COLO668 (cell line): ENCODE measurements around the gene PWWP2A.
A peak's percentile ranks its signal among the peaks of the same experiment; 100 is the strongest.
"Not testable (repeated sequence)": the region's sequence is repeated elsewhere in the genome, so short reads cannot be mapped to it uniquely, and the experiment has no call there.

Source experiments
- DNase-seq: peaks from one replicate; lab custom pipeline; 2025; ENCODE audit not compliant: unreplicated experiment; lab: John Stamatoyannopoulos, UW

The PWWP2A gene, protein sequence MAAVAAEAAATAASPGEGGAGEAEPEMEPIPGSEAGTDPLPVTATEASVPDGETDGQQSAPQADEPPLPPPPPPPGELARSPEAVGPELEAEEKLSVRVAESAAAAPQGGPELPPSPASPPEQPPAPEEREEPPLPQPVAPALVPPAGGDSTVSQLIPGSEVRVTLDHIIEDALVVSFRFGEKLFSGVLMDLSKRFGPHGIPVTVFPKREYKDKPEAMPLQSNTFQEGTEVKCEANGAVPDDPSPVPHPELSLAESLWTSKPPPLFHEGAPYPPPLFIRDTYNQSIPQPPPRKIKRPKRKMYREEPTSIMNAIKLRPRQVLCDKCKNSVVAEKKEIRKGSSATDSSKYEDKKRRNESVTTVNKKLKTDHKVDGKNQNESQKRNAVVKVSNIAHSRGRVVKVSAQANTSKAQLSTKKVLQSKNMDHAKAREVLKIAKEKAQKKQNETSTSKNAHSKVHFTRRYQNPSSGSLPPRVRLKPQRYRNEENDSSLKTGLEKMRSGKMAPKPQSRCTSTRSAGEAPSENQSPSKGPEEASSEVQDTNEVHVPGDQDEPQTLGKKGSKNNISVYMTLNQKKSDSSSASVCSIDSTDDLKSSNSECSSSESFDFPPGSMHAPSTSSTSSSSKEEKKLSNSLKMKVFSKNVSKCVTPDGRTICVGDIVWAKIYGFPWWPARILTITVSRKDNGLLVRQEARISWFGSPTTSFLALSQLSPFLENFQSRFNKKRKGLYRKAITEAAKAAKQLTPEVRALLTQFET

DNA sequence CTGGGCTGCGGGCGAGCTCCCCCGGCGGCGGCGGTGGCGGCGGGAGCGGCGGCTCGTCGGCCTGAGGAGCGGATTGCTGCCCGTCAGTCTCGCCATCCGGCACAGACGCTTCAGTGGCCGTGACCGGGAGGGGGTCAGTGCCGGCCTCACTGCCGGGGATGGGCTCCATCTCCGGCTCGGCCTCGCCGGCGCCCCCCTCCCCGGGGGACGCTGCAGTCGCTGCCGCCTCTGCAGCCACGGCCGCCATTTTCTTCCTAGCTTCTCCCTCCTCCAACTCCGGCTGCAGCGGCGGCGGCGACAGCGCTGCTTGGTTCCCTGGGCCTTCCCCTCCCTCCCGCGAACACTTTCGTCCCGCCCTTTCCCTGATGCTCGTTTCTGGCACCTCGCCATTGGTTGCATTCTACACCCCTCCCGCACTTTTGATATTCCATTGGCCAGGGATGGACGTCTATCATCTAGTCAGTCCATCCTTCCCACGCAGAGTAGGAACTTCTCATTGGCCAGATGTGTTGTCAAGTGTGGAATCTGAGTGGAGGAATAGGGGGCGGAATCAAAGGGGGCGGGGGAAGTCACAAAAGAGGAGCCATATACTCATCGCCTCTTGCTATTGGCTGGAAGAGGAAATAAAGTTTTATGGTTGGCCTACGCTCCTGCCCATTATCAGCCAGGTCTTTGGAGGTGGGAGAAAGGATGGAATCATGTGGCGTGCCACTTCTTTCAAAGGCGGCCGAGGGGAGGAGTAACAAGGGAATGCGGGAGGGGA, at the start of gene PWWP2A:
Gene PWWP2A (minus strand): TSS at position 309 of the 763 bp plus-strand sequence. CDS start 62 bp downstream, at position 247.
- peak; percentile 94 for DNase-seq

- no peak for DNase-seq
Observed at GRCh38 chr5:160167624-160168165, 48.4 kb upstream of the PWWP2A start.

DNA sequence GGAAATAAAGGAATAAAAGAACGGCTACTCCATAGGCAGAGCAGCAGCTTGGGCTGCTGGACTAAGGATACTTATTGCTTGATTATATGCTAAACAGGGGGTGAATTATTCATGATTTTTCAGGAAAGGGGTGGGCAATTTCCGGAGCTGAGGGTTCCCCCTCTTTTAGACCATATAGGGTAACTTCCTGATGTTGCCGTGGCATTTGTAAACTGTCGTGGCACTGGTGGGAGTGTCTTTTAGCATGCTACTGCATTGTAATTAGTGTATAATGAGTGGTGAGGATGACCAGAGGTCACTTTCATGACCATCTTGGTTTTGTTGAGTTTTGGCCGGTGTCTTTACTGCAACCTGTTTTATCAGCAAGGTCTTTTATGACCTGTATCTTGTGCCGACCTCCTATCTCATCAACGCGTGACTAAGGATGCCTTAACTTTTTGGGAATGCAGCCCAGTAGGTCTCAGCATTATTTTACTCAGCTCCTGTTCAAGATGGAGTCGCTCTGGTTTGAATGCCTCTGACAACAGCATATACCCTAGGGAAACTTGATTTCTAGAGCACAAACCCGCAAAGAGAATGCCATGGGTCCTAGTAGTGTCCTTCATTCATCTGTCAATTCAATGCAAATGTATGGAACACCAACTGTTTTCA, 47.8 kb upstream of the PWWP2A start:
- no peak for DNase-seq

DNA sequence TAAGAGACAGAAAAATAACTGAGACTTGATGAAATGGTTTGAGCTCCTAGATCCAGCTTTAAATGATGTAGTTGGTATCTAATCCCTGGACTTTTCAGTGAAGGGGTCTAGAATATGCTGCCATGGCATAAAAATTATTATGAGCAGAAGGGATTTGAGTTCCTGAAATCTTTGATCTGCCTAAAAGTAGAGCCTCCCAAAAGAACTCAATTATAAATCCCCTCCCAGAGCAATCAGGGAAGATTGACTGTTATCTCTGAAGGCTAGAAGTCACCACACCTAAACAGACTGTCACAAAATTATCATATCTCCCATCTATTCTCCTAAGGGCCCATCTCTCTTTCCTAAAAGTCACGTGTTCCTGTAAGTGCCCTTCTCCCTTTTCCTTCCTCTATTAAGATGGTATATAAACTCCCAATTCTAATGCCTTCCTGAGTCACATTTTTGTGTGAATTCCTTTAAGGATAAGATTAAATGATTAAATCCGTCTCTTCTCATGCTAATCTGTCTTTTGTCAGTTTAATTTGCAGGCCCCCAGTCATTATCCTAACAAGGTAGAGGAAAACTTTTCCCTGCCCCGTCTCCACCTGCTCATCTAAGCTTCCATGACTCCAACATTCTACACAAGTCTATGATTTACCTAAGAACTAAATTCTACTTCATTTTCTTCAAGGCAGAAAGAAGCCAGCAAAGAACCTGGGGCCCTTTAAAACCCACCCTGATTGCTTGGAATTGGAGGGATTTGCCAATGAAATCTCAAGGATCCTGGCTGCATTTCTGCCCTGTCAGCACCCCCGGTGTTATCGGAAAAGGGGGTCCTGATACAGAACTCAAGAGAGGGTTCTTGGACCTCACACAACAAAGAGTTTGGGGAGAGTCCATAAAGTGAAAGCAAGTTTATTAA, 47.1 kb upstream of the PWWP2A start:
- no peak for DNase-seq

DNA sequence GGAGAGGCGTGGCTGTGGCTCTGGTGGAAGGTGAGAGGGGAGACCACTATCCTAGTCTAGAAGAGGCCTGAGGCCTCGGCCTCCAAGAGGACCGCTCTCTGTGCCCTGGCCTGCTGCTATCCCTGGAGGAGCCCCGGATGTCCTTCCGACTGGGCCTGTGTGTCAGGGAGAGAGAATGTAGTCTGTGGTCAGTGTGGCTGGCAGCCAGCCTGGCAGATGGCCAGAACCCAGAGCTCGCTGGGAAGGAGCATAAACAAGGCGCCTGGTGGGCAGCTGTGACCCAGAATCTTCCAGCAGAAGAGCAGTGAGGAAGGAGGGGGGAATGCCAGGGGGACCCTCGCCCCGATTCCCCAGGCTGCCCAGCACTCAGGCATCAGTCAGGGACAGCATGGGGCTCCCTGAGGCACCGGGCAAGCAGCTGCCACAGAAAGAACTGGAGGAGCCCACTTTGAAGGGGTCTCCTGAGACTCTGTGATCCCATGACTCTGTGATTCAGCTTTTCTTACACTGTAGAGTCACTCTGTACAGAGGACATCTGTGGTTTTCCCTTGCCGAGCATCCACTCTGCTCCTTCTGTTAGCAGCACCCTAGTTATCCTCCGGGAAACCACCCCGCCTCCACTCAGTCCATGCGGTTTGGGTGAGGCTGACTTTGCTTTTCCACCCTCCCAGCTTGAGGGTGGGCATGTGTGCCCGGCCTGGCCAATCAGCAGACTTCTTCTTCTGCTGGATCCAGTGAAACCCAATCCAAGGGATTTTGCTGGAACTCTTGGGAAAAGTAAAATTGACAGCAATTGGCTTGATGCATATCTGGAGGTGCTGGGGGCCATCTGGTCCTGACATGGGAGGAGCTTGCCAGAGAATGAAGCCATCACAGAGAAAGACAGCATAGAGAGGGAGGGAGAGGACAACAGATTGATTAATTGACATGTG, 46.2 kb upstream of the PWWP2A start:
- DNase-seq: peak; percentile 77

- no peak for DNase-seq
Observed at GRCh38 chr5:160162910-160163309, 43.7 kb upstream of the PWWP2A start.

- no peak for DNase-seq
Observed at GRCh38 chr5:160161626-160162025, 42.4 kb upstream of the PWWP2A start.

GRCh38 chr5:160160875-160161274, 41.6 kb upstream of the PWWP2A start:
- DNase-seq: not testable (repeated sequence)

DNA sequence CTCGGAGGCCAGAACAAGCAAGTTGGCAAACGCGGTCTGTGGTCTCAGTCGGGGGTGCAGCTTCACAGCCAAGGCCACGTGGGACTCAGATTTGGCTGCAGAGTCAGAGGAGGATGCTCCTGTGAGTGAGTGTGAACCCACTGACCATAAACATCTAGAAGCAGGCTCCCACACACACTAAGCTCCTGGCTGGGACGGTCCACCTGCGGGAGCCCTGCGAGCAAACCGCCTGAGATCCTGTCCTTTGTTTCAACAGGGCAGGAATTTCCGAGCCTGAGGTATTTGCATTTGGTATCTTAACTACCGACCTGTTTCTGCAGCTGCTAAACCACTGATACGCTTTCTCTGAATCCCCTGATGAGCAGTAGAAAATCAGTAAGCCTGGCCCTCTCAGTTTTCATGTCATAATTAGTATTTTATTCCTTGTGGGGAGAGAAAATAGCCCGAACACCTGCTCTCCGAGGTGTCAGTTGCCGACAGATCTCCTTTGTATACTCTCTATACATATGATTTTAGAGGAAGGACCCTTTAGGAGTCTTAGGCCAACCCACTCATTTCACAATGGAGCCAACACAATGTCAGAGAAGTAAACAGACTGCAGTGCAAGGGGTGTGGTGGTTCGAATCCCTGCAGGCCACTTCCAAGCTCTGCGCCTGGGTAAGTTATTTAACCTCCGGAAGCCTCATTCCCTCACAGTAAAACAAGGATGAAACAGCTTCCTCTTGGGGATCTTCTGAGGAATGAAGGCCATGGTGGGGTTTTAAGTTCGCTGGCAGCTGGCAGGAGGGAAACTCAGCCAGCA, 40.9 kb upstream of the PWWP2A start:
- peak; percentile 67 for DNase-seq

DNA sequence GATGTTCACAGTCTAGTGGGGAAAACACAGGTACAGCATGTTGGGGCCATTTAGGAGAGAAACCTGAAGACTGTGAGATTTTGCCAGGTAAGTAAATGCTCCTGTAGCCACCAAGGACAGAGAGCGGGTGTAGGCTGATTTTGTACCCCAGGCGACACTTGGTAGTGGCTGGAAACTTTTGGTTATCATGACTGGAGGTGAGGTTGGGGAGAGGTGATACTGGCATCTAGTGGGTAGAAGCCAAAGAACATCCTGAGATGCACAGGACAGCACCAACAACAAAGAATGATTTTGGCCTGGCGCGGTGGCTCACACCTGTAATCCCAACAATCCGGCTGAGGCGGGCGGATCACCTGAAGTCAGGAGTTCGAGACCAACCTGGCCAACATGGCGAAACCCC, 38.8 kb upstream of the PWWP2A start:
- no peak for DNase-seq

- no peak for DNase-seq
Observed at GRCh38 chr5:160155017-160155750, 35.9 kb upstream of the PWWP2A start.

- DNase-seq: no peak
Observed at GRCh38 chr5:160152901-160153300, 33.7 kb upstream of the PWWP2A start.

- no peak for DNase-seq
Observed at GRCh38 chr5:160152287-160152686, 33.0 kb upstream of the PWWP2A start.

DNA sequence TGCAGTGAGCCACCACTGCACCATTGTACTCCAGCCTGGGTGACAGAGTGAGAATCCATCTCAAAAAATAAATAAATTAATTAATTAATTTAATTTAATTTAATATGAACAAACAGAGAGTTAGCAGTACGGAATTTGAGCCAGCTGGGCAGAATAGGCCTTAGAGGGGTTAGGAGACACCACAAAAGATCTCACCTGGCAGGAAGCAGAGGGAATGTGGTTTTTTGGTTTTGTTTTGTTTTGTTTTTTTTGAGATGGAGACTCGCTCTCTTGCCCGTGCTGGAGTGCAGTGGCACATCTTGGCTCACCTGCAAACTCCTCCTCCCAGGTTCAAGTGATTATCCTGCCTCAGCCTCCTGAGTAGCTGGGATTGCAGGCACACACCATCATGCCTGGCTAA, 31.8 kb upstream of the PWWP2A start:
- no peak for DNase-seq

- DNase-seq: no peak
Observed at GRCh38 chr5:160150381-160150780, 31.1 kb upstream of the PWWP2A start.

- not testable (repeated sequence) for DNase-seq
Observed at GRCh38 chr5:160144436-160144835, 25.2 kb upstream of the PWWP2A start.

GRCh38 chr5:160134332-160134731, 15.1 kb upstream of the PWWP2A start:
- DNase-seq: no peak
